Activated CD8-positive, alpha-beta T cell treated with anti-CD3 and anti-CD28 coated beads for 36 hours (primary cell): Measurements from ENCODE around the gene KSR2. TPM values are rescaled to one million over a fixed set of nuclear protein-coding genes. Genes with fewer than 3 reads are reported as not detected.

Experiments
- ATAC-seq: fragments of 200-7000 bp; cut with Tn5 transposase; one replicate; pipeline ENCODE4 v1.10.0; 2021; ENCODE audit warnings: mild to moderate bottlenecking, moderate library complexity
- CTCF ChIA-PET: fragments of 350-600 bp; sonication (Branson Sonifier 250); formaldehyde crosslinking; loops from one replicate; lab custom pipeline; 2021; ENCODE audit warnings: antibody characterized with exemption; lab: Charles Lee
- POLR2A ChIA-PET: fragments of 350-600 bp; sonication (Branson Sonifier 250); formaldehyde crosslinking; loops from one replicate; lab custom pipeline; 2021; ENCODE audit warnings: antibody characterized with exemption; lab: Charles Lee
- DNase-seq: peaks from one replicate; pipeline ENCODE4 v3.0.0-alpha.2; 2020
- H3K27ac Mint-ChIP-seq: one replicate; pipeline ENCODE4 v1.8.0; 2021; ENCODE audit warnings: mild to moderate bottlenecking, mixed read lengths
- H3K27me3 Mint-ChIP-seq: one replicate; pipeline ENCODE4 v1.8.0; 2021; ENCODE audit warnings: mixed read lengths
- H3K36me3 Mint-ChIP-seq: one replicate; pipeline ENCODE4 v1.8.0; 2021; ENCODE audit warnings: low read depth, mixed read lengths
- H3K4me1 Mint-ChIP-seq: one replicate; pipeline ENCODE4 v1.8.0; 2021; ENCODE audit warnings: low read depth, mixed read lengths
- H3K4me3 Mint-ChIP-seq: one replicate; pipeline ENCODE4 v1.8.0; 2021; ENCODE audit warnings: mild to moderate bottlenecking, moderate library complexity, mixed read lengths
- H3K9me3 Mint-ChIP-seq: one replicate; pipeline ENCODE4 v1.8.0; 2021; ENCODE audit warnings: mixed read lengths
- intact Hi-C: fragments of 100-400 bp; cut with micrococcal nuclease; formaldehyde crosslinking; loops from one replicate; pipeline ENCODE4 v1.10.0; 2022
- total RNA-seq, 2 experiments: library from RNA; stranded (reverse); gene quantifications; one replicate each; pipeline ENCODE4 v1.2.3, GENCODE V29; 2021
- TF ChIP-seq, protein P1 (sequence below): fragments of 200-600 bp; IDR thresholded peaks from one replicate; pipeline ENCODE4 v1.8.0; 2022; ENCODE audit warnings: antibody characterized with exemption, mild to moderate bottlenecking

The KSR2 gene
- total RNA-seq, 2 experiments from 2014 or later: 0.02 TPM; not detected in 1

DNA sequence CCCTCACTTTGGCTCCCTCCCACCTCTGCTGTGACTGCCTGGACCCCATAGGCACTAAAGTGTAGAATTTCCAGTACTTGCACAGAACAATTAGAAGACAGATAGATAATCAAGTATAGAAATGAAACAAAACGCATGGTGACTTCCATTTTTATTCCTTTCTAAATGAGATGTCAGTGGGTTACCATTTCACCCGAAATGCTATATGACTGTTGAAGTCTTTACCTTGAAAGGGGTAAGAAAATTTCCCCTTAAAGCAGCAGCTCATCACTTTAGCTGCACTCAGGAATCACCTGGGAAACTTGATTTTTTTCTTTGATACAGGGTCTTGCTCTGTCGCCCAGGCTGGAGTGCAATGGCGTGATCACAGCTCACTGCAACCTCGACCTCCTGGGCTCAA is 12.5 kb upstream of the KSR2 start:
- Mint-ChIP-seq H3K27ac (no peak overlapping the region), H3K36me3 (no peaks in the 10 kb centered on the region), H3K4me1 (no peaks in the 10 kb centered on the region), H3K4me3 (no peak overlapping the region), H3K27me3 (peaks cover 12% of the 10 kb centered on the region), H3K9me3 (no peaks in the 10 kb centered on the region)
- ChIA-PET POLR2A (no interaction called here), CTCF (no interaction called here)
- TF ChIP-seq, protein P1, sequence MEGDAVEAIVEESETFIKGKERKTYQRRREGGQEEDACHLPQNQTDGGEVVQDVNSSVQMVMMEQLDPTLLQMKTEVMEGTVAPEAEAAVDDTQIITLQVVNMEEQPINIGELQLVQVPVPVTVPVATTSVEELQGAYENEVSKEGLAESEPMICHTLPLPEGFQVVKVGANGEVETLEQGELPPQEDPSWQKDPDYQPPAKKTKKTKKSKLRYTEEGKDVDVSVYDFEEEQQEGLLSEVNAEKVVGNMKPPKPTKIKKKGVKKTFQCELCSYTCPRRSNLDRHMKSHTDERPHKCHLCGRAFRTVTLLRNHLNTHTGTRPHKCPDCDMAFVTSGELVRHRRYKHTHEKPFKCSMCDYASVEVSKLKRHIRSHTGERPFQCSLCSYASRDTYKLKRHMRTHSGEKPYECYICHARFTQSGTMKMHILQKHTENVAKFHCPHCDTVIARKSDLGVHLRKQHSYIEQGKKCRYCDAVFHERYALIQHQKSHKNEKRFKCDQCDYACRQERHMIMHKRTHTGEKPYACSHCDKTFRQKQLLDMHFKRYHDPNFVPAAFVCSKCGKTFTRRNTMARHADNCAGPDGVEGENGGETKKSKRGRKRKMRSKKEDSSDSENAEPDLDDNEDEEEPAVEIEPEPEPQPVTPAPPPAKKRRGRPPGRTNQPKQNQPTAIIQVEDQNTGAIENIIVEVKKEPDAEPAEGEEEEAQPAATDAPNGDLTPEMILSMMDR: no peak
- no peak for DNase-seq
- ATAC-seq: no peak
- intact Hi-C loops: no loop called here

DNA sequence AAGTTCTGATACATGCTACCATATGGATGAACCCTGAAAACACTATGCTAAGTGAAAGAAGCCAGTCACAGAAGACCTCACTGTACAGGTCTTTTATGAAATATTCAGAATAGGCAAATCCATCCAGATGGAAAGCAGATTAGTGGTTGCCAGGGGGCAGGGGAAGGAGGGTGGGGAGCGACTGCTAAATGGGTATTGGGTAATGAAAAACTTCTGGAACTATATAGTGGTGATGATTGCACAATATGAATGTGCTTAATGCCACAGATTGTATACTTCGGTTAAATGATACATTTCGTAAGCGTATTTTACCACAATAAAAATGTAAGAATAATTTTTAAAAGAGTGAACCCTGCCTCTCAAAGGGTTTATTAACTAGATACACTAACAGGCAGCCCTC is 11.8 kb upstream of the KSR2 start:
- ChIA-PET CTCF (no interaction called here), POLR2A (no interaction called here)
- DNase-seq: no peak
- intact Hi-C loops: no loop called here
- ATAC-seq: no peak
- Mint-ChIP-seq H3K27me3 (peaks cover 12% of the 10 kb centered on the region), H3K27ac (no peak overlapping the region), H3K9me3 (no peaks in the 10 kb centered on the region), H3K36me3 (no peaks in the 10 kb centered on the region), H3K4me1 (no peaks in the 10 kb centered on the region), H3K4me3 (no peak overlapping the region)
- TF ChIP-seq, protein P1: no peak

DNA sequence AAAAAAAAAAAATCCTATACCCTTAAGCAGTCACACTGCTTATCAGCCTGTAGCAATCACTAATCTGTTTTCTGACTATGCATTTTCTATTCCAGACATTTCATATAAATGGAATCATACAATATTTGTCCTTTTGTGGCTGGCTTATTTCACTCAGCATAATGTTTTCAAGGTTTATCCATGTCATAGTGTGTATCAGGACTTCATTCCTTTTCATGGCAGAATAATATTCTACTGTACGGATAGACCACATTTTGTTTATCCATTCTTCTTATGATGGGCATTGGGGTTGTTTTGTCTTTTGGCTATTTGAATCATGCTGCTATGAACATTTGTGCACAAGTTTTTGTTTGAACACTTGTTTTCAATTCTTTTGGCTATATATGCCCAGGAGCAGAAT is 8.6 kb upstream of the KSR2 start:
- H3K4me3 Mint-ChIP-seq: no peak overlapping the region
- intact Hi-C loops: no loop called here
- no peak overlapping the region for H3K27ac Mint-ChIP-seq
- ChIA-PET CTCF (no interaction called here), POLR2A (no interaction called here)
- peaks cover 12% of the 10 kb centered on the region for H3K27me3 Mint-ChIP-seq
- no peaks in the 10 kb centered on the region for H3K4me1 Mint-ChIP-seq
- no peaks in the 10 kb centered on the region for H3K9me3 Mint-ChIP-seq
- TF ChIP-seq, protein P1: no peak
- no peak for DNase-seq
- ATAC-seq: no peak
- no peaks in the 10 kb centered on the region for H3K36me3 Mint-ChIP-seq

DNA sequence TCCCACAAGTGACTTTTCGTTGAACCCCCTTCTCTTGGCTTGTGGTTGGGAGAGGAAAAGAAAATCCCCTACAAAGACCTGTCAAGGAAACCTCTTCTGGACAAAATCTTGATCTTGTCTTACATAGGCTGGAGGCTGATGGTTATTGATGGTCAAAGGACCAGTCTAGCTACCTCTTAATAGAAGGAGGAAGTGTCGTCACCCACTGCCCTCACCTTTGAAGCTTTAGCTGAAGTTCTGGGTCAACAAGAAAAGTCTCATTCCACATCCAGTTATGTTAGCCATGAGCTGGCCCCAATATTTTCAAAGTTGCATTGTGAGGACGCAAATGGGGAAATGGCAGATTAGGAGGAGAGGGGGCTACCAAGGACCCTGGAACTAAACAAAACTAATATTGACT is 6.2 kb upstream of the KSR2 start:
- DNase-seq (no peak), ATAC-seq (no peak)
- POLR2A ChIA-PET: interaction anchor here (0.5 to 0.7 kb wide), 2 partner anchors 450 to 839 kb away, joined by 3 read pairs; no protein-coding TSS in a partner anchor
- H3K9me3 Mint-ChIP-seq: peaks cover 7% of the 10 kb centered on the region
- H3K4me1 Mint-ChIP-seq: no peaks in the 10 kb centered on the region
- H3K27ac Mint-ChIP-seq: no peak overlapping the region
- peaks cover 3% of the 10 kb centered on the region for H3K36me3 Mint-ChIP-seq
- peaks cover 25% of the 10 kb centered on the region for H3K27me3 Mint-ChIP-seq
- TF ChIP-seq, protein P1: no peak
- intact Hi-C loops: no loop called here
- CTCF ChIA-PET: no interaction called here
- H3K4me3 Mint-ChIP-seq: no peak overlapping the region

DNA sequence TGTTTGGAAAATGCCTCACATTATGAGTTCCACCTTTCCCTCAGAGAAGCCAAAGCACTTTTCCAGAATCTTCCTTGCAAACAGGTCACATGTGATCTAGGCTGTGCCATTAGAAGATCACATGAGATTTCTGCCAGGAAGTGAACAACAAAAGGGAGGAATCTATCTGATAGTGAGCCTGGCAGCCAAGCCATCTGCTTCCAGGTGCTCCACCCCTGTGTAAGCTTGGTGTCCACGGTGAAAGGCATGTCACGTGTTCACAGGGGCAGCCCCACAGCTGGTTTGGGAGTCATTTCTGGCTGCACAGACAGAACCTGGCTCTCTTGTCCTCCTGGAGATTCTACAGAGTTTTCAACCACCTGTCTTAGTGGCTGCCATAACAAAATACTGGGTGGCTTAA is 3.5 kb upstream of the KSR2 start:
- peaks cover 8% of the 10 kb centered on the region for H3K4me1 Mint-ChIP-seq
- H3K27ac Mint-ChIP-seq: no peak overlapping the region
- ChIA-PET CTCF (no interaction called here), POLR2A (no interaction called here)
- H3K27me3 Mint-ChIP-seq: peaks cover 38% of the 10 kb centered on the region
- peaks cover 3% of the 10 kb centered on the region for H3K36me3 Mint-ChIP-seq
- no peak overlapping the region for H3K4me3 Mint-ChIP-seq
- ATAC-seq (no peak), DNase-seq (no peak)
- TF ChIP-seq, protein P1: no peak
- peaks cover 7% of the 10 kb centered on the region for H3K9me3 Mint-ChIP-seq
- intact Hi-C loops: no loop called here
